Measurements from ENCODE around the gene RNF141.

DNA sequence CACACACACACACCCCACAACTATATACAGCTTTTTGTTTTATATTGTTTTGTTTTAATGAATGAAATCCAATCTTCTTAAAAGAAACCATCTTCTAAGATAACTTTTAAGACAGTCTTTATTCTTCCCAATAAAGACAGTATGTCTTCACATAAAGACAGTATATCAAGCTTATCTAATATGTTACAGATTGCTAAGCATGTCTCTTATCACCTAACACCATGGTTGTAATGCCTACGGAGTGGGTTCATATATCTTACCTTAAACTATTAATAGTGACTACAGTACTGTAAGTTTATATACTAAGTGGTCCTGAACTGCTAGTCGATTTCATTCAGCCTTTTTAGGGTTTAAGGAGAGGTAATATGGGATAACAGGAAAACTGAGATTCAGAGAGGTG, 8.5 kb downstream of the RNF141 start:
- no peak for TF ChIP-seq ZNF341 (tag by site-specific recombination; IDR thresholded peaks at IDR 0.05; ENCODE audit: low read depth)
- TF ChIP-seq CTCF (tag by site-specific recombination; IDR thresholded peaks at IDR 0.05): no peak
- TF ChIP-seq ZNF274 (IDR thresholded peaks at IDR 0.05; ENCODE audit: low read length): no peak
- no peak for TF ChIP-seq ZNF274 (tag by site-specific recombination; IDR thresholded peaks at IDR 0.05; ENCODE audit: borderline replicate concordance)
- no peak for TF ChIP-seq ZNF114 (tag by site-specific recombination; IDR thresholded peaks at IDR 0.05)
- no peak for TF ChIP-seq ZFP69B (tag by site-specific recombination; IDR thresholded peaks at IDR 0.05)
